Suprapubic skin (tissue), 3 donors: Measurements from ENCODE around the gene CDK5R1.
"Not testable (repeated sequence)": the region's sequence is repeated elsewhere in the genome, so short reads cannot be mapped to it uniquely, and the experiment has no call there.

Experiments
- POLR2A ChIP-seq, 2 donors: fragments of 450-650 bp; IDR thresholded peaks; one replicate each; pipeline ENCODE4 v1.6.1; 2017; ENCODE audit warnings: antibody characterized with exemption in 2 of 2, mild to moderate bottlenecking in 2 of 2, moderate library complexity in 2 of 2
- TF ChIP-seq, protein P1 (sequence below), 2 donors: fragments of 200-600 bp in 1 of 2; fragments of 450-650 bp in 1 of 2; sonication (generic) in 1 of 2; IDR thresholded peaks; one replicate each; pipeline ENCODE4 v1.5.1; 2016 to 2019; ENCODE audit warnings: antibody characterized with exemption in 2 of 2, mild to moderate bottlenecking in 1 of 2, moderate library complexity in 1 of 2

DNA sequence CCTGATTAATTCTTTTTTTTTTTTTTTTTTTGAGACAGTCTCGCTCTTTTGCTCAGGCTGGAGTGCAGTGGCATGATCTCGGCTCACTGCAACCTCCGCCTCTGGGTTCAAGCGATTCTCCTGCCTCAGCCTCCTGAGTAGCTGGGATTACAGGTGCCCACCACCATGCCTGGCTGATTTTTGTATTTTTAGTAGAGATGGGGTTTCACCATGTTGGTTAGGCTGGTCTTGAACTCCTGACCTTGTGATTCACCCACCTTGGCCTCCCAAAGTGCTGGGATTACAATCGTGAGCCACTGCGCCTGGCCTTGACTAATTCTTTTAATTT is 37.7 kb downstream of the CDK5R1 start:
- not testable (repeated sequence) for TF ChIP-seq POLR2A (IDR thresholded peaks at IDR 0.05)
- TF ChIP-seq, protein P1, sequence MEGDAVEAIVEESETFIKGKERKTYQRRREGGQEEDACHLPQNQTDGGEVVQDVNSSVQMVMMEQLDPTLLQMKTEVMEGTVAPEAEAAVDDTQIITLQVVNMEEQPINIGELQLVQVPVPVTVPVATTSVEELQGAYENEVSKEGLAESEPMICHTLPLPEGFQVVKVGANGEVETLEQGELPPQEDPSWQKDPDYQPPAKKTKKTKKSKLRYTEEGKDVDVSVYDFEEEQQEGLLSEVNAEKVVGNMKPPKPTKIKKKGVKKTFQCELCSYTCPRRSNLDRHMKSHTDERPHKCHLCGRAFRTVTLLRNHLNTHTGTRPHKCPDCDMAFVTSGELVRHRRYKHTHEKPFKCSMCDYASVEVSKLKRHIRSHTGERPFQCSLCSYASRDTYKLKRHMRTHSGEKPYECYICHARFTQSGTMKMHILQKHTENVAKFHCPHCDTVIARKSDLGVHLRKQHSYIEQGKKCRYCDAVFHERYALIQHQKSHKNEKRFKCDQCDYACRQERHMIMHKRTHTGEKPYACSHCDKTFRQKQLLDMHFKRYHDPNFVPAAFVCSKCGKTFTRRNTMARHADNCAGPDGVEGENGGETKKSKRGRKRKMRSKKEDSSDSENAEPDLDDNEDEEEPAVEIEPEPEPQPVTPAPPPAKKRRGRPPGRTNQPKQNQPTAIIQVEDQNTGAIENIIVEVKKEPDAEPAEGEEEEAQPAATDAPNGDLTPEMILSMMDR (IDR thresholded peaks at IDR 0.05): not testable (repeated sequence)
